GM21723 (cell line): ENCODE results near the gene FABP7.
"Not testable (repeated sequence)": the region's sequence is repeated elsewhere in the genome, so short reads cannot be mapped to it uniquely, and the experiment has no call there.

Source experiments
- ATAC-seq: cut with Tn5 transposase; IDR thresholded peaks from one replicate; pipeline ENCODE4 v1.9.1; 2021; ENCODE audit warnings: mild to moderate bottlenecking, moderate library complexity; ENCODE audit not compliant: unreplicated experiment

The FABP7 gene

DNA sequence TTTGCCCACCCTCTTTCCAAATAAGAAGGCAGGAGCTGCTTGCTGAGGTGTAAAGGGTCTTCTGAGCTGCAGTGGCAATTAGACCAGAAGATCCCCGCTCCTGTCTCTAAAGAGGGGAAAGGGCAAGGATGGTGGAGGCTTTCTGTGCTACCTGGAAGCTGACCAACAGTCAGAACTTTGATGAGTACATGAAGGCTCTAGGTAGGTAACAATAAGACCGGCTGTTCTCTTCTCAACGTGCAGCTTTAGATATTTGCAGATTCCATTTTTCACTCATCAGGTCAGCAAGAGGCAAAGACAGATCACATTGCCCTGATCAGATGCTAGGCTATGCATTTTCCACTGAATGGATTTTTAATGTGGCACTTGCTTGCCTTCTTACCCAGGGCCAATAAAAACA lies at the start of gene FABP7:
Gene FABP7, plus strand, starts transcription at position 50 of the 400 bp plus-strand sequence. Its CDS starts 79 bp downstream, at position 129.
- no peak for ATAC-seq

DNA sequence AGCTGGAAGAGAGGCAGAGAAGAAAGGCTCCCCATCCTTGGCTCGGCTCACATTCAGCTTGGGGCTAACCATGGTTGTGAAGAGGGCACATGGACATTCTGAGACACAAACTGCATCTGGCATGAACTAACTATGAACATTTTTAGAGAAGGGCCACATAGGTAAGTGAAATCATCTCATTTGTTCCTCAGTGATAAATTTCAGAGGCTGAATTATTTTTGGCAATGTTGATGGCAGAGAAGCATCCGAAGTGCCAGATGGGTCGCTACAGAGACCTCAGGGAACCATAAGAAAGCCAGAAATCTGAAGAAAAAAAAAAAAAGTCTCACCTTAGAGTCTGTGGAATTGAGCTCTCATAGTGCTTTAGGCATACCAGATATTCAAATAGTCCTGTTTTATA lies 49.2 kb upstream of the FABP7 start:
- ATAC-seq, result no peak

GRCh38 chr6:122730775-122731386 lies 48.6 kb upstream of the FABP7 start:
- ATAC-seq, result peak; percentile 67

DNA sequence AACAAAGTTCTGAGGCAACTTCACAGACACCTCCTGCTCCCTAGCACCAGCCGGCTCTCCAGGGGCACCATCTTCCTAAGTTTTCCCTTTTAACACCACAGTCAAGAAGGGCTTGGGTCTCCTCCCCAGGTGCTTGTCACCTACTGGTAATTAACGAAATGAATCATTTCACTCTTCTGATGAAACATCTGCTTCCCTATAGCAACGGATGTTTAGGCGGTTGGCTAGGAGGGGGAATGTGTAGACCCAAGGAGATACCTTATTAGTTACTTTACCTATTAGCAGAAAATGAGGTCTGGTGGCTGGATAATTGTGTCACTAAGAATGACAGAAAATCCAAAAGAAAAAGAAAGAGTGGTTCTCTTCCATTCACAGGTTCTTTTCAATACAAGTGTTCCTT lies 46.3 kb upstream of the FABP7 start:
- ATAC-seq, result no peak

DNA sequence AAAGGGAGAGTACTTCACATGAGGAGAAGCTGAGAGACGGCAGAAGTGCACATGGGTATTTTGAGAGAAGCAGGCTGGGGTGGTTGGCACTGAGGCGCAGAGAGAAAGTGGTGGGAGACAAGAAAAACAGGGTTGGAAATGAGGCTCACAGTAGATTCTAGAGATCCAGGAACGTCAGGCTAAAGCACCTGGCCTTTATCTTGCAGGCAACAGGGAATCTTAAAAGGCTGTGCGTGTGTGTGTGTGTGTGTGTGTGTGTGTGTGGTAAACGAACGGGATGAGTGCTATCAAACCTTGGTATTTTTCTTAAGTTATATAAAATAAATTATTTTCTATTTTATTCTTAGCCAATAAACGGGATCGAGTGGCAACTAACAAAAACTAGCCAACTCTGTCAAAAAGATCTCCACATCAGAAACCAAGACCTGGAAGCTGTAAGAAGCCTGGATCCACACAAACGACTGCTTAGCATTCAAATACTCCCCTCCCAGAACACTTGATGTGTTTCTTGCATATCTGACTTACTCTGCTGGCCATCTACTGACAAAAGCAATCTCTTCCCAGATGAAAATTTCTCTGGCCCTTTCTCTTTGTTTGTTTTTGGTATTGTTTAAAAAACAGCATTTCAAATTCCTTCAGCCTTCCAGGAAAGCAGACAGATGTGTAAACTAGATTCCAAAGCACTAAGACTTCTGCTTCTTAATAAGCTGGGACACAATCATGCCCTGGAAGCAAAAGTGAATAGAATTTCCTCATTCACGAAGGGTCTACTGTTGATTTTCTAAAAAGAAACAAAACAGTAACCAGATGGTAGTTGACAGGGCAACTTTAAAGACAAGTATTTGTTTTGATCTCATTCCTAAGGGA lies 44.8 kb upstream of the FABP7 start:
- ATAC-seq, result no peak

GRCh38 chr6:122735582-122735981 lies 43.9 kb upstream of the FABP7 start:
- no peak for ATAC-seq

DNA sequence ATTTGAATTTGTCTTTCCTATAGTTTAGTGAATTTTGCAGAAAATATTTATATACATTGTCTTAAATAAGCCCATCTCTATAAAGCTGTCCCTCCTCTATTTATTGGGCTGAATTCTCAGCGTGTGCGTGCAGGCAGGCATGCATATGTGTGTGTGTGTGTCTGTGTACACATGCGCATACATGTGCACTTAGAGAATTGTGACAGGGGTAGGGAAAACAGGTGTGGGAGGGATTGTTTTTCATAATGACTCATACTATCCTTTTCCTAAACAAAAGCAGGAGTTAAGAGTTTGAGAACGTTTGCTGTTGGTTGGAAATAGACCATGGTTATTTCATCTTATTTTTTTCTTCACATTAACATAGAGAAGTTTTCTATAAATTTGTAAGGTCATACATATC lies 43.4 kb upstream of the FABP7 start:
- ATAC-seq, result no peak

- no peak for ATAC-seq
Observed at GRCh38 chr6:122736616-122737015, 42.9 kb upstream of the FABP7 start.

DNA sequence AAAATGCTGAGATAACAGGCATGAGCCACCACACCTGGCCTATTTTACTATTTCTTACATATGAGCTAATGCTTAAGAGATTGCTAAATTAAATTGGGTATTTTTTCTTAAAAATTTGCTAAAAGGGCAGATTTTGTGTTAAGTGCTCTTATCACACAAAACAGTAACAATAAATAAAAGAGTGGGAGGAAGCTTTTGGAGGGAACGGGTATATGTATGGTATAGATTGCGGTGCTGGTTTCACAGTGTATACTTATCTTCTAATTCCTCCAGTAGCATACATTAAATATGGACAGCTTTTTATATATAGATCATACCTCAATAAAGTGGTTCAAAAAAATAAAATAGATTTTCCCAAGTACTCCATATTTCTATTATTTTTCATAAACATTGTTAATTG lies 39.4 kb upstream of the FABP7 start:
- no peak for ATAC-seq

DNA sequence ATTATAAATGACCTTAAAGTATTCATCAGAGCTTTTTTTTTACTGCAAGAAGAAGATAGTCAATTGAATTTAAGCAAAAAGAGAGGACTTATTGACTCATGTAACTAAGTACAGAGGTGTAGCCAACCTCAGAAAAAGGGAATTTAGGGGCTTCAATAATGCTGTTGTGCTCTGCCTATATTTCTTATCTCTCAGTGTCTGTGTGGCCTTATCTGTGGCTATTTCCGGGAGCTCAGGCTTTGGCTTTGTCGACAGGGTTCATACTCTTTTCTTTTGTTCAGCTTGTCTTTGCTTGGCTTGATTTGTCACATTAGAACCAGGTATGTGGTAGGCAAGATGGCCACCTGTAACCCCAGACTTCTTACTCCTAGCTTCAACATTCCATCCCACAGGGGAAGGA lies 38.6 kb upstream of the FABP7 start:
- ATAC-seq, result no peak

DNA sequence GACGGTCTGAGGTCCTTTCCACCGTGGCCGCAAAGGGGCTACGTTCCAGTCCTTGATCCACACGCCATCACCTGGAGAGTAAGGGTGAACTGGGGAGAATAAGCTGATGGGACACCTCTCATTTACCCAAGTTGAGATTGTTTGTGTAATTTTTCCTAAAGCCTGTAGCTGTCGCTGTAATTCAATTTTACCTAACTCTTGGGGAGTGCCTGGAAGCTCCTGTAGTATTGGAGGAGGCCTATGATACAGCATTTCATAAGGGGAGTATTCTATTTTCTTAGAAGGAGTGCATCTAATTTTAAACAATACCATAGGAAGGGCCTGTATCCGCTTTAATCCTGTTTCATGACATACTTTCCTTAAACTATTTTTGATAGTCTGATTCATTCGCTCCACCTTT lies 35.3 kb upstream of the FABP7 start:
- not testable (repeated sequence) for ATAC-seq

- ATAC-seq, result not testable (repeated sequence)
Observed at GRCh38 chr6:122744856-122745255, 34.7 kb upstream of the FABP7 start.

GRCh38 chr6:122746688-122747087 lies 32.8 kb upstream of the FABP7 start:
- no peak for ATAC-seq

- ATAC-seq, result no peak
Observed at GRCh38 chr6:122747573-122747972, 31.9 kb upstream of the FABP7 start.

DNA sequence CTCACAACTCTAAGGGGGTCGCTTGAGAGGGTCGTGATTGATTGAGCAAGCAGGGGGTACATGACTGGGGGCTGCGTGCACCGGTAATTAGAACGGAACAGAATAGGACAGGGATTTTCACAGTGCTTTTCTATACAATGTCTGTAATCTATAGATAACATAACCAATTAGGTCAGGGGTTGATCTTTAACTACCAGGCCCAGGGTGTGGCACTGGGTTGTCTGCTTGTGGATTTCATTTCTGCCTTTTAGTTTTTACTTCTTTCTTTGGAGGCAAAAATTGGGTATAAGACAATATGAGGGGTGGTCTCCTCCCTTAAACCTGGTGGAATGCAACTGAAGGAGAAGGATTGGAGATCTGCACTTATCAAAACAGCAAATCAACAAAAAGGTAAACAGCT lies 30.6 kb upstream of the FABP7 start:
- not testable (repeated sequence) for ATAC-seq

GRCh38 chr6:122749451-122750050 lies 30.0 kb upstream of the FABP7 start:
- no peak for ATAC-seq

GRCh38 chr6:122751326-122751725 lies 28.2 kb upstream of the FABP7 start:
- peak; percentile 80 for ATAC-seq

DNA sequence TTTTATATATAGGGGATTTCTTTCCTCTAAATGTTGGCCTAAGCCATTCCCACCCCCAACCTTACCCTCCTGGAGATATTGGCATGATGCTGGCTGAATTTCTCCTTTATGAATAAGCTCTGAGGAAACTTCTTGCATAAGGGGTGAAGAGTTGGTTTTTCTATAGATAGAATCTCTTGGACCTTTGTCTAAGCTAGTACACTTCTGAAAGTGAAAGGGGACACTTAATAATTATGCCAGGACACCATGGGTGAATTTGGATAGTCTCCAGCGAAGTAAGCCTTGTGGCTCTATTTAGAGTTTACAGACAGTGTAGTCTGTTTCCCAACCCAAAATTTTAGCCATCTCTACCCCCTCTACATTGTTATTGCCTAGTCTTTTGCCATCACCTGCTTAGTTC lies 27.1 kb upstream of the FABP7 start:
- ATAC-seq, result no peak

DNA sequence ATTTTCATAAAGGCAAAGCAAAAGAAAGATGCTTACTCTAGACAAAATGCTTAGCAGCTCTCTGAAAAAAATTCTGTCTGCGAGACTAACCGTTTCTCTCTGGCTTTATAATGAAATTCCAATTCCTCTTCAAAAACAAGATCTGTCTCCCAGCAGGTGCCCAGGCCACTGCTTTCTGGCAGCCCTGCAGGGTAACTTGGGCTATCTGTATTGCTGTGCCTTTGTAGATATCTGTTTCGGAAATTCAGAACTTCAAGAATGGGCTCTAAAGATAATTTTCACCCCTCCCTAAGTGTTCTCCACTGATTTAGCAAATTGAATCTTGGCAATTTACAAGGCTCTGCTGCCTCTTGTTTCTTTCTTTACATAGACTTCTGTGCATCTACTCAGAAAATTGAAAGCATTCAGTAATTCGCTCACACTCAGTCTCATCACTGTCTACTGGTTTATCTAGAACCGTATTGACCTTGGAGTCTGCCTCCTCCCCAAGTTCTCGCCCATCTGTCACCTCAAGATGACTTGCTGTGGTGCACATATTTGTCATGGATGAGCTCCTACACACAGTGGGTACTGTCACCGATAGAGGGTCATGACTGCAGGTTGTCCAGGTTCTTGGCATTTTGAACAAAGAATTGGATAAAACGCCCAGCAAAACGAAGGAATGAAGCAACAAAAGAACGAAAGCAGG lies 26.4 kb upstream of the FABP7 start:
- ATAC-seq, result no peak

DNA sequence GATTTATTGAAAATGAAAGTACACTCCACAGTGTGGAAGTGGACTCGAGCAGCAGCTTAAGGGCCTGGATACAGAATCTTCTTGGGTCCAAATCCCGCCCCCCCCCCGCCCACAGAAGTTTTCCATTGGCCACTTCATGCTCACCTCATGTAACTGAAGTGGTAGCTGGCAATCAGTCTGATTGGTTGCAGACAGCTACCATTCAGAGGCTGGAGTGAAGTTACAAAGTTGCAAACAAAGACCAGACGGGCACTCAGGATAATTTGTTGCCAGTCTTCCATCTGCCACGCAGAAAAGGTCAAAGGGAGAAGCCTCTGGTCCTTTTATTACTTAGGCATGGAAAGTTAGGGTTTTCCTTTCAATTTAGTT lies 25.8 kb upstream of the FABP7 start:
- ATAC-seq, result no peak

- ATAC-seq, result no peak
Observed at GRCh38 chr6:122754191-122754731, 25.3 kb upstream of the FABP7 start.
